ENCODE results near the gene SMIM17.

GRCh38 chr19:56692206-56692895, 49.4 kb downstream of the SMIM17 start:
- TF ChIP-seq CTCF (IDR thresholded peaks at IDR 0.05) (no peak), POLR2AphosphoS5 (IDR thresholded peaks at IDR 0.05) (no peak)

Data from upper lobe of left lung (tissue), 4 donors.